Muscle of leg (tissue), 11 donors: ENCODE data around the gene UHRF2. TPM values are rescaled to one million over a fixed set of nuclear protein-coding genes. Genes with fewer than 3 reads are reported as not detected.
"Not testable (repeated sequence)": the region's sequence is repeated elsewhere in the genome, so short reads cannot be mapped to it uniquely, and the experiment has no call there.

Experiments
- DNase-seq: peaks from one replicate; pipeline ENCODE4 v3.0.0; 2013
- H3K27ac ChIP-seq: one replicate; pipeline ENCODE4 v1.5.1; 2013; ENCODE audit warnings: mild to moderate bottlenecking, low read length, control low read depth
- H3K27me3 ChIP-seq: one replicate; pipeline ENCODE4 v1.6.1; 2013; ENCODE audit warnings: low read length; ENCODE audit not compliant: control insufficient read depth, insufficient read depth
- H3K36me3 ChIP-seq: one replicate; pipeline ENCODE4 v1.6.1; 2013; ENCODE audit warnings: low read length; ENCODE audit not compliant: control insufficient read depth, insufficient read depth
- H3K4me1 ChIP-seq: one replicate; pipeline ENCODE4 v1.6.1; 2013; ENCODE audit warnings: low read length; ENCODE audit not compliant: control insufficient read depth, insufficient read depth
- H3K4me3 ChIP-seq: one replicate; pipeline ENCODE4 v1.5.1; 2013; ENCODE audit warnings: low read length, control low read depth
- H3K9me3 ChIP-seq: replicated peaks from 2 replicates; pipeline ENCODE4 v1.6.1; 2013; ENCODE audit warnings: low read depth, low read length; ENCODE audit not compliant: control insufficient read depth
- WGBS: methylation state at CpG from one replicate; pipeline ENCODE4 v1.1.5; 2013; ENCODE audit warnings: missing lambda C conversion rate; ENCODE audit not compliant: insufficient coverage; 5-methylcytosine and 5-hydroxymethylcytosine counted together
- polyA plus RNA-seq, 8 donors: library from polyadenylated mRNA; unstranded; fragments of 120-200 nt; gene quantifications; one replicate each; pipeline versions ENCODE4 v1.2.1 to v1.2.3, GENCODE V29; 2013; ENCODE audit warnings: inconsistent platforms in 1 of 8, low replicate concordance in 1 of 8; ENCODE audit not compliant: insufficient read length in 8 of 8, insufficient read depth in 1 of 8
- total RNA-seq: library from RNA; stranded (reverse); fragments of 120-200 nt; gene quantifications from one replicate; pipeline ENCODE4 v1.2.4, GENCODE V29; 2013

UHRF2 gene
- total and polyA plus RNA-seq, 9 donors = 27.3 to 38.6 (median 31.3) TPM

DNA sequence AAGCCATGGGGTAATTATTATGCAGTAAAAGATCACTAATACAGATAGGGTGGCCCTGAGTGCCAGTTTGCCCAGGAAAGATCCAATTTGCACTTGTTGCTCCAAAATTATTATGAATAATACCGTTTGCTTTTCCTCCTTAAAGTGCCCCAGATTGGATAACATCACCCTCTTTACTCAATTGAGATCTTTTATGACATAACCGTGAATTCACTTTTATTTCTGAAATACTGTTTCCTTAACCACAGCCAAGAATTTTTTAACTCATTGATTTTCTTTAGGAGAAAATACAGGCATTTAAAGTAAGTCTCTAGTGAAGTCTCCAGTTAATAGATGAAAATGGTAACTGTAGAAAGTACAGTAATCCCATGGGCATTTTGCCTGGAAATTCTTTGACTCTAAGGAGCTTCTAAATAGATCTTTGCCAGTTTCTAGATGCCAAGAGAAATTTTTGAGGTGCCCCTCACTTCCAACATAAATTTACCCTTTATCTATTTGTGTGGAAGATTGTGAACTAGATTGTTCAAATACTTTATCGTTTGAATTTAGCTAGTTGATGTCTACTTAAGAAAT lies 99.2 kb downstream of the UHRF2 start:
- DNase-seq = no peak
- no CpG with 5 or more reads among the region's 3 CpGs for whole genome bisulfite sequencing
- no peaks in the 10 kb centered on the region for H3K9me3 ChIP-seq
- no peak overlapping the region for H3K27ac ChIP-seq
- H3K27me3 ChIP-seq = no peaks in the 10 kb centered on the region
- H3K4me1 ChIP-seq = no peaks in the 10 kb centered on the region
- H3K4me3 ChIP-seq = no peak overlapping the region
- peaks cover 8% of the 10 kb centered on the region for H3K36me3 ChIP-seq

DNA sequence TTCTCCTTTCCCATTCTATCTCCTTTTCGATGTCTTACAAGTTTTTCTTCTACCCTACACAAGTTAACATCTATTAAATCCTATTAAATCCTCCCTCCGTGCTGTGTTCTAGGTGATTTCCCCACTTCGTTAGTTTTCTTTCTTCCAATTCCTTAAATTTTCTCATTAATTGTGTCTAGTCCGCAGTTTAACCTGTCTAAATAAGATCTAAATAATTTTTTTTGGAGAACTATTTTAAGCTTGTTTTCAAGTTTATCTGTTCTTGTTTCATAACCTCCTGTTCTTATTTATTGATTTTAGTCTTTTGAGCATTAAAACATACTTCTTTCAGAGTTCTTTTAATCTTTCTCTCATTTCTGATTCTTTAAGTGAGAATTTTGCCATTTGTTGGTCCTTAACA lies 109.3 kb downstream of the UHRF2 start:
- no peak for DNase-seq
- Histone ChIP-seq H3K4me1 (no peaks in the 10 kb centered on the region), H3K27me3 (no peaks in the 10 kb centered on the region), H3K36me3 (no peaks in the 10 kb centered on the region), H3K27ac (no peak overlapping the region), H3K4me3 (no peak overlapping the region), H3K9me3 (peaks cover 8% of the 10 kb centered on the region)
- WGBS = no CpG with 5 or more reads among the region's 4 CpGs

DNA sequence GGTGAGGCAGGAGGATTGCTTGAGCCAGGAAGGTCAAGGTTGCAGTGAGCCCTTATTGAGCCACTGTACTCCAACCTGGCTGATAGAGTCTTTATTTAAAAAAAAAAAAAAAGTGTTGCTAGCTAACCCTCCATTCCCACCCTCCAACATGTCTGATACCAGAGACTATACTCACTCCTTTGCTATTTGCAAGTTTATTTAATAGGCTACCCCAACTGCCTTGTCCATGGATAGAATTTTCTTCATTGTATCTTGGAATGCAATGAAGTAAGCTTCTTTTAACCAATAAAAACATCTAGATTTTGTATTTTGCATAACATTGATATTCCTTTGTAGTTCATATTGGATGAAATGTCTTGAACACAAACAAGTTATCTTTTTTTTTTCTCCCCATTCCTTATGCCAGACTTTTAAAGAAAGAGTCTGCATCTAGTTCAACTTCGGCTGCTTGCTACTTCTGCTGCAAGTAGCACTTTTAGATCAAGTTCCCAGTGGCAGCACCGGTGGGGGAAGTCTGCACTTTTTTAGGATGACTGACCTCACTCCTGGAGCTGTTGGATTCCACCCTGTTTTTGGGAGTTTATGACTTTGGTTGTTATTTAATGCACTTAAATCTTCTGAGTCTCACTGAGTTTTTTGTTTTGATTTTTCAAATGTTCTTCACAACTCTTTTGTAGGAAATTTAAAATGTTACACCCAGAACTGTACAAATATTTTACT lies 112.5 kb downstream of the UHRF2 start:
- H3K36me3 ChIP-seq = no peaks in the 10 kb centered on the region
- H3K4me1 ChIP-seq = no peaks in the 10 kb centered on the region
- H3K27ac ChIP-seq = no peak overlapping the region
- H3K9me3 ChIP-seq = peaks cover 8% of the 10 kb centered on the region
- 40% methylated on average over 1 of the region's 2 CpGs for WGBS
- no peaks in the 10 kb centered on the region for H3K27me3 ChIP-seq
- DNase-seq = no peak
- no peak overlapping the region for H3K4me3 ChIP-seq

DNA sequence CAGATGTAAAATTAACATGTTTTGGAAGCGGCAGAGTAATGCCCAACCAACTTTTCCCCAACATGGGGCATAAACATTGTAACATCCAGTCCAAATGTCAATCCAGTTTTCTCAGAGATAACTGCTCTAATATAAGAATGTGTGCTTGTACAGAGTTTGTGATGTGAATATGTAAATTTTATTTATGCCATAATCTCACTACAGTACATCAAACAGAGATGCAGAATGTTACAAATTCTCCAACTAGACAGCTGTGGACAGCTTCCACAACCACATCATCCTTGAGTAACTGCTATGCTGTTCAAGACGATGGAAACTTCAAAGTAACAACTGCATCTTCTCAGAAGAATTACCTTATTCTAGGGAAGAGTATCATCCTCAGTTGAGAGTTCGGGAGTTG lies 122.6 kb downstream of the UHRF2 start:
- Histone ChIP-seq H3K36me3 (no peaks in the 10 kb centered on the region), H3K4me1 (no peaks in the 10 kb centered on the region), H3K4me3 (no peak overlapping the region), H3K9me3 (no peaks in the 10 kb centered on the region), H3K27ac (no peak overlapping the region), H3K27me3 (no peaks in the 10 kb centered on the region)
- WGBS = 88% methylated on average over 2 of the region's 3 CpGs
- DNase-seq = no peak

DNA sequence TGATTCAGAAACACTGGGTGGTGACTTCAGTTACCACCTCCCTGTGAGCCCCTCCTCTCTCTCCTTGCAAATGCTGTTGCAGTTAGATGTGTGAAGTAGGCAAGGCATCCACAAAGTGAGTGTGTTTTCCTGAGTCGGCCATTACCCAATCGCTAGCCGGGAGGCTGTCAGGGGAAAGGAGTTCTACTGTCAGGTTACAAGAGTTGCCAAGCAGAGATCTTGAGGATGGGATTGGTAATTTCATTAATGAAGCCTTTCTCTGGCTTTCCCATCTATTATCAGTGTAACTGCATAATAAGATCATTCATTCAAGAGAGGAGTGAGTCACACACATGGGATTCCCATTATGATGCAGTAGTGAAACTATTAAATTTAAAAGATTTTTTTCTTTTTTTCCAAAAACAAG lies 125.7 kb downstream of the UHRF2 start:
- no CpG with 5 or more reads among the region's 3 CpGs for WGBS
- H3K4me3 ChIP-seq = no peak overlapping the region

DNA sequence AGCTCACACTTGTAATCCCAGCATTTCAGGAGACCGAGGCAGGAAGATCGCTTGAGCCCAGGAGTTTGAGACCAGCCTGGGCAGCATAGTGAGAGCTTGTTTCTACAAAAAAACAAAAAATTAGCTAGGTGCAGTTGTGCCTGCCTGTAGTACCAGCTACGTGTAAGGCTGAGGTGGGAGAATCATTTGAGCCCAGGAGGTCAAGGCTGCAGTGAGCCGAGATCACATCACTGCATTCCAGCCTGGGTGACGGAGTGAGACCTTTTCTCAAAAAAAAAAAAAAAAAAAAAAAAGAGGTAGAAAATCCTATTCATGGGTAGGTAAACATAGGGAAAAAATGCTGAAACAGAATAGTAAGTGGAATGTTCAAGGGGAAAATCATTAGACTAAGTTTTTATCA lies 129.6 kb downstream of the UHRF2 start:
- not testable (repeated sequence) for H3K36me3 ChIP-seq, H3K4me3 ChIP-seq, H3K9me3 ChIP-seq, H3K27me3 ChIP-seq, H3K27ac ChIP-seq, H3K4me1 ChIP-seq, DNase-seq
- 80% methylated on average over 2 of the region's 5 CpGs for WGBS

More for the DNA sequence above, 125.7 kb downstream of the UHRF2 start:
- DNase-seq = peak; percentile 68
- Histone ChIP-seq H3K27ac (no peak overlapping the region), H3K9me3 (no peaks in the 10 kb centered on the region), H3K27me3 (no peaks in the 10 kb centered on the region), H3K4me1 (no peaks in the 10 kb centered on the region), H3K36me3 (no peaks in the 10 kb centered on the region)

DNA sequence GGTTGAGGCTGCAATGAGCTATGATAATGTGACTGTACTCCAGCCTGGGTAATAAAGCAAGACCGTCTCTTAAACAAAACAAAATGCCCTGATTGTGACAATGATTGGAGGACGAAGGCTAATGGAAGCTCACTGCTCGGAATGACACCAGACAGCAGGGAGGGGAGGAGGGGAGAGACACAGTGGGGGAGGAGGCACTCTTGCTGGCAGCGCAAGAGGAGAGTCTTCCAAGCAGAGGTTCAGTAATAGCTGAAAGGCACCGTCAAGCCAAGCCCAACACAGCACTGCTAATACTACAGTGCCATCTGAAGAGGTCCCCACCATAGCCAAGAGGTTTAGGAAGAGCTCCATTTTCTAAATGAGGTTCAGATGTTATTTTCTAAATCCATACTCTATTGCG lies 130.2 kb downstream of the UHRF2 start:
- Histone ChIP-seq H3K27ac (no peak overlapping the region), H3K36me3 (no peaks in the 10 kb centered on the region), H3K9me3 (no peaks in the 10 kb centered on the region), H3K4me3 (no peak overlapping the region), H3K4me1 (no peaks in the 10 kb centered on the region), H3K27me3 (no peaks in the 10 kb centered on the region)
- 43% methylated on average over 3 of the region's 6 CpGs for WGBS
- no peak for DNase-seq

DNA sequence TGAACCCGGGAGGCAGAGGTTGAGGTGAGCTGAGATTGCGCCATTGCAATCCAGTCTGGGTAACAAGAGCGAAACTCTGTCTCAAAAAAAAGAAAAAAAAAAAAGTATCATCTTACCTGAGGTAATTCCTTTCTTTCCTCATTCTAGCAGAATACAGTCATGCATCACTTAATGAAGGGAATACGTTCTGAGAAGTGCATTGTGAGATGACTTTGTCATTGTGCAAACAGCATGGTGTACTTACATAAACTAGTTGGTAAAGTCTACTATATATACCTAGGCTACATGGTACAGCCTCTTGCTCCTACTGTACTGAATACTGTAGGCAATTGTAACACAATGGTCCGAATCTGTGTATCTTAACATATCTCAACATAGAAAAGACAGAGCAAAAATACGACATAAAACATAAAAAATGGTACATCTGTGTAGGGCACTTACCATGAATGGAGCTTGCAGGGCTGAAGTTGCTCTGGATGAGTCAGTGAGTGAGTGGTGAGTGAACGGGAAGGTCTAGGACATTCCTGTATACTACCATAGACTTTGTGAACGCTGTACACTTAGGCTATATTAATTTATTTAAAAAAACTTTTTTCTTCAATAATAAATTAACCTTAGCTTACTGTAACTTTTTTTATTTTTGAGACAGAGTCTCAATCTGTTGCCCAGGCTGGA lies 132.2 kb downstream of the UHRF2 start:
- WGBS = 100% methylated on average over 1 of the region's 8 CpGs
- H3K36me3 ChIP-seq = no peaks in the 10 kb centered on the region
- no peak overlapping the region for H3K4me3 ChIP-seq
- H3K27me3 ChIP-seq = no peaks in the 10 kb centered on the region
- no peaks in the 10 kb centered on the region for H3K9me3 ChIP-seq
- H3K4me1 ChIP-seq = no peaks in the 10 kb centered on the region
- no peak overlapping the region for H3K27ac ChIP-seq
- no peak for DNase-seq

DNA sequence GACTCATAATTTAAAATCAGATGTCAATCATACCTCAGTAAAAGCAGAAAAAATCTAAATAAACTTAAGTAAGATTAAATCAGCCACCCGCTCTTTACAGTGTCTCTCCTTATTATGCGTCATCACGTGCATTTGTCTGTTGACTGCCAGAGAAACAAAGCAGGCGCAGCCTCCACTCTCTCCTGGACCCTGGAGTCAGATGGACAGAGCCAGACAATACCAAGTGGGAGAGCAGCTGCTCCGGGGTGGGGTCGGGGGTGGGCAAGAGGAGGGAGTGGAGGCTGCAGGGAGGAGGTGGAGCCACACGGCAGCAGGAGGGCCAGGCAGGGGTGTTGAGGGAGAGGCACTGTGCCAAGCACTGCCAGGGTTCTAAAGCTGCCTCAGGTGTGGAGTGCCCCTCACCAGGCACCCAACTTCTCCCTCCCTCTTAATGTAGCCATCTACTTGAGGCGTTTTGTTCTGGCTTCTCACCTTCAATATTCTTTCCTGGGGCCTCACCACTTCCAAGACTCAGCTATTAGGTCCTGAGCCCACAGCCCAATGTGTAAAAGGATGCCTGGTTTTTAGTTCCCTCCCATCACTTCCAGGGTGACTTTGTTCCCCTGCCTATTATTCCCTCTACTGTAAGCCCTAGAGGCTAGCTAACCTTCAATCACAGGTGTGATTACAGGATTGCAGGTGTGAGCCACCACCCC lies 136.3 kb downstream of the UHRF2 start:
- DNase-seq = no peak
- WGBS = 33% methylated on average over 2 of the region's 8 CpGs
- H3K27me3 ChIP-seq = no peaks in the 10 kb centered on the region

DNA sequence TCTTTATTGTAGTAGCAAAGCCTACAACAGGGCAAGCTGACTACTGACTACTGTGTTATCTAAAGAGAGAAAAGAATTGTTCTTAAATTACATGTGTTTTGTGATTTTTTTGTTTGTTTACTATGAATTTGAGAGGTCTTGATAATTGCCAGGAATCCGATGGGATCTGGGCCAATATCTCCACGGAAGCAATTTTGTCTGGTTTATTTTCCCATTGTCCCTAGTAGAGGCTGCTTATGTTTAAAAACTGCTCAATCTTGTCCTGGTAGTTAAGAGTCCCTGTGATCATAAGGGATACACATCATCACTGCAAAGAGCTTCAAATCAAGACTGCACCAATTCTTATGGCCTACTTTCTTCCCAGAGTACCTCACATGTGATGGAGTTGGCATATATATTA lies 138.1 kb downstream of the UHRF2 start:
- Histone ChIP-seq H3K27me3 (no peaks in the 10 kb centered on the region), H3K9me3 (no peaks in the 10 kb centered on the region), H3K4me3 (no peak overlapping the region), H3K4me1 (peaks cover 21% of the 10 kb centered on the region), H3K27ac (no peak overlapping the region), H3K36me3 (no peaks in the 10 kb centered on the region)
- WGBS = 28% methylated on average over 2 of the region's 2 CpGs
- no peak for DNase-seq

More for the DNA sequence above, 136.3 kb downstream of the UHRF2 start:
- no peak overlapping the region for H3K27ac ChIP-seq
- H3K4me3 ChIP-seq = no peak overlapping the region
- peaks cover 21% of the 10 kb centered on the region for H3K4me1 ChIP-seq
- no peaks in the 10 kb centered on the region for H3K36me3 ChIP-seq
- H3K9me3 ChIP-seq = no peaks in the 10 kb centered on the region
